ENCODE data around the gene SLC38A9.

GRCh38 chr5:55747778-55748318 is 35.7 kb upstream of the SLC38A9 start:
- TF ChIP-seq CTCF (IDR thresholded peaks at IDR 0.05) (no peak), POLR2A (IDR thresholded peaks at IDR 0.05) (no peak)
